ENCODE data around the gene PPA2.

The PPA2 gene

DNA sequence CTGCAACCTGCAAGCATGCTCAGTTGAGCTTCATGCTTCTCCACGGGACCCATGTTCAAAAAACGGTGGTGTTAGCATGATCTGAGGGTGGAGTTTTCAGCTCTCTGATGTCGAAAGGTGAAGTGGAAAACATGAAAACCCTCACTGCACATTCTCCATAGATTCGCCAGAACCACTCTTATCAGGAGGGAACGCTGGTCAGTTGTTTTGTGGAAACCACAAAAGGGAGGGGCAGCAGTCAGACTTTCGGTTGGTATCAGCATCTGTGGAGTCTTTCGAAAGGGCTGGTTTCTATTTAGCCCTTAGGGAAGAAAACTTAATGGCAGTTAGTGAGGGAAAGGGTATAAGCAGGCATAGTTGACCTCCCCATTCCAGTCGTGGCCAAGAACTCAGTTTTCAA, 12.6 kb downstream of the PPA2 start:
- no peak for TF ChIP-seq RAD21 (IDR thresholded peaks at IDR 0.05; ENCODE audit: low read depth)
- TF ChIP-seq, protein P1, sequence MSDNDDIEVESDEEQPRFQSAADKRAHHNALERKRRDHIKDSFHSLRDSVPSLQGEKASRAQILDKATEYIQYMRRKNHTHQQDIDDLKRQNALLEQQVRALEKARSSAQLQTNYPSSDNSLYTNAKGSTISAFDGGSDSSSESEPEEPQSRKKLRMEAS (IDR thresholded peaks at IDR 0.05): no peak
- no peak for TF ChIP-seq NFIC (IDR thresholded peaks at IDR 0.05)
- no peak for TF ChIP-seq ZBTB7A (IDR thresholded peaks at IDR 0.05; ENCODE audit: low read depth)
- TF ChIP-seq FOXM1 (IDR thresholded peaks at IDR 0.05; ENCODE audit: borderline replicate concordance, low read depth): no peak
- TF ChIP-seq CREB1 (IDR thresholded peaks at IDR 0.05; ENCODE audit: low read depth): no peak
- TF ChIP-seq EP300 (IDR thresholded peaks at IDR 0.05; ENCODE audit: borderline replicate concordance): no peak
- TF ChIP-seq, protein P2, sequence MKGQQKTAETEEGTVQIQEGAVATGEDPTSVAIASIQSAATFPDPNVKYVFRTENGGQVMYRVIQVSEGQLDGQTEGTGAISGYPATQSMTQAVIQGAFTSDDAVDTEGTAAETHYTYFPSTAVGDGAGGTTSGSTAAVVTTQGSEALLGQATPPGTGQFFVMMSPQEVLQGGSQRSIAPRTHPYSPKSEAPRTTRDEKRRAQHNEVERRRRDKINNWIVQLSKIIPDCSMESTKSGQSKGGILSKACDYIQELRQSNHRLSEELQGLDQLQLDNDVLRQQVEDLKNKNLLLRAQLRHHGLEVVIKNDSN (IDR thresholded peaks at IDR 0.05): no peak
- no peak for TF ChIP-seq TAF1 (IDR thresholded peaks at IDR 0.05; ENCODE audit: low read depth)
- TF ChIP-seq TEAD4 (IDR thresholded peaks at IDR 0.05): no peak

DNA sequence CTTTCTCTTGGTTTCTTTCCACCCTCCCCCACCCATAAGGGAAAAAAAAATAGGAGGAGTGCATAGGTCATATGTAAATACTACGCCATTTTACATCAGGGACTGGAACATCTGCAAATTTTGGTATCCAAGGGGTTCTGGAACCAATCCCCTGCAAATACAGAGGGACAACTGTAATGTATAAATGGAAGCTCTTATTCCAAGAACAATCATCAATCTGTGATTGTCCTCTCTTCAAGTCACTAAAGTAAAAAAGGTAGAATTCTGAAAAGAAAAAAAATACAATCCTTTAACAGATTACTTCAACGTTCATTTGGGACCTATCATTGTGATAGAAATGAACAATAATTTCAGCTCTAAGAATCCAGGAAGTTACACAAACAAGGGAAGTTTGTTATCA, 13.6 kb downstream of the PPA2 start:
- TF ChIP-seq, protein P1 (IDR thresholded peaks at IDR 0.05): no peak
- TF ChIP-seq, protein P2 (IDR thresholded peaks at IDR 0.05): no peak
- TF ChIP-seq CEBPB (IDR thresholded peaks at IDR 0.05): no peak
- TF ChIP-seq FOXM1 (IDR thresholded peaks at IDR 0.05; ENCODE audit: borderline replicate concordance, low read depth): no peak
- TF ChIP-seq TEAD4 (IDR thresholded peaks at IDR 0.05): no peak
- TF ChIP-seq, protein P3, sequence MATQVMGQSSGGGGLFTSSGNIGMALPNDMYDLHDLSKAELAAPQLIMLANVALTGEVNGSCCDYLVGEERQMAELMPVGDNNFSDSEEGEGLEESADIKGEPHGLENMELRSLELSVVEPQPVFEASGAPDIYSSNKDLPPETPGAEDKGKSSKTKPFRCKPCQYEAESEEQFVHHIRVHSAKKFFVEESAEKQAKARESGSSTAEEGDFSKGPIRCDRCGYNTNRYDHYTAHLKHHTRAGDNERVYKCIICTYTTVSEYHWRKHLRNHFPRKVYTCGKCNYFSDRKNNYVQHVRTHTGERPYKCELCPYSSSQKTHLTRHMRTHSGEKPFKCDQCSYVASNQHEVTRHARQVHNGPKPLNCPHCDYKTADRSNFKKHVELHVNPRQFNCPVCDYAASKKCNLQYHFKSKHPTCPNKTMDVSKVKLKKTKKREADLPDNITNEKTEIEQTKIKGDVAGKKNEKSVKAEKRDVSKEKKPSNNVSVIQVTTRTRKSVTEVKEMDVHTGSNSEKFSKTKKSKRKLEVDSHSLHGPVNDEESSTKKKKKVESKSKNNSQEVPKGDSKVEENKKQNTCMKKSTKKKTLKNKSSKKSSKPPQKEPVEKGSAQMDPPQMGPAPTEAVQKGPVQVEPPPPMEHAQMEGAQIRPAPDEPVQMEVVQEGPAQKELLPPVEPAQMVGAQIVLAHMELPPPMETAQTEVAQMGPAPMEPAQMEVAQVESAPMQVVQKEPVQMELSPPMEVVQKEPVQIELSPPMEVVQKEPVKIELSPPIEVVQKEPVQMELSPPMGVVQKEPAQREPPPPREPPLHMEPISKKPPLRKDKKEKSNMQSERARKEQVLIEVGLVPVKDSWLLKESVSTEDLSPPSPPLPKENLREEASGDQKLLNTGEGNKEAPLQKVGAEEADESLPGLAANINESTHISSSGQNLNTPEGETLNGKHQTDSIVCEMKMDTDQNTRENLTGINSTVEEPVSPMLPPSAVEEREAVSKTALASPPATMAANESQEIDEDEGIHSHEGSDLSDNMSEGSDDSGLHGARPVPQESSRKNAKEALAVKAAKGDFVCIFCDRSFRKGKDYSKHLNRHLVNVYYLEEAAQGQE (IDR thresholded peaks at IDR 0.05; ENCODE audit: low read depth): no peak
- TF ChIP-seq EP300 (IDR thresholded peaks at IDR 0.05; ENCODE audit: borderline replicate concordance): no peak
- TF ChIP-seq RAD21 (IDR thresholded peaks at IDR 0.05; ENCODE audit: low read depth): no peak
- no peak for TF ChIP-seq EGR1 (IDR thresholded peaks at IDR 0.05)

DNA sequence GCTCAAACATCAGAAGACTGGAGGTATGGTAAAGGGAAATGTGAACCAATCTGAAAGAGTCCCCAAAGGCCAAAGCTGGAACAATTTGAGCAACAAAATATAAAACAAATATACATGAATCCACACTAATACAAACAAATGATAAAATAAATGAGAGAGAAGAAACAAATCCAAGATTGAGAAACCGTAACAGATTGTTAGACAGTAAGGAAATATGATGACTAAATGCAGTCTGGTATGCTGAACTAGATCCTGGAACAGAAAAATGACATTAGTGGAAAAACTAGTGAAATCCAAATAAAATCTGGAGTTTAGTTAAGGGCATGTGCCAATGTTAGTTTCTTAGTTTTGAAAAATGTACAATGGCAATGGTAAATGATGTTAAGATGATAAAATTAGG, 15.9 kb downstream of the PPA2 start:
- TF ChIP-seq, protein P3 (IDR thresholded peaks at IDR 0.05; ENCODE audit: low read depth): no peak
- TF ChIP-seq NFIC (IDR thresholded peaks at IDR 0.05) (no peak), CREB1 (IDR thresholded peaks at IDR 0.05; ENCODE audit: low read depth) (no peak), YY1 (IDR thresholded peaks at IDR 0.05; ENCODE audit: low read depth) (no peak), EGR1 (IDR thresholded peaks at IDR 0.05) (no peak), RAD21 (IDR thresholded peaks at IDR 0.05; ENCODE audit: low read depth) (no peak), ZBTB7A (IDR thresholded peaks at IDR 0.05; ENCODE audit: low read depth) (no peak), TCF12 (IDR thresholded peaks at IDR 0.05; ENCODE audit: low read depth) (no peak)
- TF ChIP-seq, protein P1 (IDR thresholded peaks at IDR 0.05): no peak

DNA sequence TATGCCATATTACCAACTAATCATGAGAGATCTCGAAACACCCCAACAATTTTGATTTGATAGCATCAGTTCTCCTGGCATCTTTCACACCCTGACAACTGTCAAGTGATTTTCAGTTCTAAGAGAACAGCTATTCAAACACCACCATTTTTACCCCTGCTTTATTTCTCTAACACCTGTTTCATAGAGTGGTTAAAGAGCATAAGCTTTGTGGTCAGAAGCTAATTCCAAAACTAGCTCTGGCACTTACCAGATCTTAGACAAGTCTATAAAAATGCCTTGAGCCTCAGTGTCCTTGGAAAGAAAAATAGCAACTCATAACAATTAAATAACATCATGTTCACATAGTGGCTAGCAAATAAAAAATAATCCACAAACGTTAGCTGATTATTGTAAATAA, 17.9 kb downstream of the PPA2 start:
- TF ChIP-seq CREB1 (IDR thresholded peaks at IDR 0.05; ENCODE audit: low read depth) (no peak), EP300 (IDR thresholded peaks at IDR 0.05; ENCODE audit: borderline replicate concordance) (no peak), EGR1 (IDR thresholded peaks at IDR 0.05) (no peak), RAD21 (IDR thresholded peaks at IDR 0.05; ENCODE audit: low read depth) (no peak), NFIC (IDR thresholded peaks at IDR 0.05) (no peak), YY1 (IDR thresholded peaks at IDR 0.05; ENCODE audit: low read depth) (no peak), TEAD4 (IDR thresholded peaks at IDR 0.05) (no peak), ZBTB7A (IDR thresholded peaks at IDR 0.05; ENCODE audit: low read depth) (no peak)
- TF ChIP-seq, protein P3 (IDR thresholded peaks at IDR 0.05; ENCODE audit: low read depth): no peak

DNA sequence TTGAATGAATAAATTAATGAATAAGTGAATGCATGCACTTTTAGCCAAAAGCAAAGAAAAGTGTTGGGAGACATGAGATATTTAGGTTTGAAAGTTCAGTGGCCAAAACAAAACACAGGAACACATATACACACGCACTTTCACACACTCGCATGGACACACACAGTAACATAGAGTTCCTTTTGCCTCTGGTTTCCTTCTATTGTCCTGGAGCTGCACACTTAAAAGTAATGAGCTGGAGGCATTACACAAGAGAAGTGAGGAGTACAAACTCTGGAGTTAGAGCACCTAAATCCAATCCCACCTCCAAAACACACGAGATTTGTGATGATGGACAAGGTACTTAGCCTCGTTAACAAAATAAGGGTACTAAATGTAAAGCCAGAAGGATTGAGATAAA, 18.7 kb downstream of the PPA2 start:
- TF ChIP-seq CEBPB (IDR thresholded peaks at IDR 0.05) (no peak), RAD21 (IDR thresholded peaks at IDR 0.05; ENCODE audit: low read depth) (no peak), EGR1 (IDR thresholded peaks at IDR 0.05) (no peak), CREB1 (IDR thresholded peaks at IDR 0.05; ENCODE audit: low read depth) (no peak), TAF1 (IDR thresholded peaks at IDR 0.05; ENCODE audit: low read depth) (no peak), TCF12 (IDR thresholded peaks at IDR 0.05; ENCODE audit: low read depth) (no peak), FOXM1 (IDR thresholded peaks at IDR 0.05; ENCODE audit: borderline replicate concordance, low read depth) (no peak)
- TF ChIP-seq, protein P2 (IDR thresholded peaks at IDR 0.05): no peak

Measured in Ishikawa (cell line).